Activated T-helper 1 cell treated with Interleukin-2 at 50 U/mL for 16 hours (primary cell): ENCODE data around the gene TEDDM1.
"Not testable (repeated sequence)": the region's sequence is repeated elsewhere in the genome, so short reads cannot be mapped to it uniquely, and the experiment has no call there.

Experiments
- DNase-seq: peaks from one replicate; pipeline ENCODE4 v3.0.0-alpha.2; 2020; ENCODE audit warnings: low read depth

TEDDM1 gene

GRCh38 chr1:182400567-182400966, at the start of gene TEDDM1:
TEDDM1 (minus strand) TSS chr1:182400667; CDS start chr1:182400485, 182 bp downstream.
- DNase-seq: no peak

GRCh38 chr1:182450087-182450486, 49.6 kb upstream of the TEDDM1 start, which contains the start of gene RGSL1:
RGSL1 (plus strand) TSS chr1:182450146; CDS start chr1:182450166, 20 bp downstream.
- DNase-seq: no peak

- no peak for DNase-seq
Observed at GRCh38 chr1:182447660-182448059, 47.2 kb upstream of the TEDDM1 start.

DNA sequence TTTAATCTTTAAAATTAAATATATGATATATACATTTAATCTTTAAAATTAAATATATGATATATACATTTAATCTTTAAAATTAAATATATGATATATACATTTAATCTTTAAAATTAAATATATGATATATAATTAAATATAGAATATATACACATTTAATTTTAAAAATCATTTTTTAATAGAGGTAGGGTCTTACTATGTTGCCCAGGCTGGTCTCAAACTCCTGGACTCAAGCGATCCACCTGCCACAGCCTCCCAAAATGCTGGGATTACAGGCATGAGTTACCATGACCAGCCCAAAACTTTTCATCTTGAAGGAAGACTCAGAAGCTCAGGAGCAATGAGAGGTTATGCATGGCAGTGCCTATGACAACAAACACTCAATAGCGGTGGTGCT, 46.7 kb upstream of the TEDDM1 start:
- DNase-seq: not testable (repeated sequence)

DNA sequence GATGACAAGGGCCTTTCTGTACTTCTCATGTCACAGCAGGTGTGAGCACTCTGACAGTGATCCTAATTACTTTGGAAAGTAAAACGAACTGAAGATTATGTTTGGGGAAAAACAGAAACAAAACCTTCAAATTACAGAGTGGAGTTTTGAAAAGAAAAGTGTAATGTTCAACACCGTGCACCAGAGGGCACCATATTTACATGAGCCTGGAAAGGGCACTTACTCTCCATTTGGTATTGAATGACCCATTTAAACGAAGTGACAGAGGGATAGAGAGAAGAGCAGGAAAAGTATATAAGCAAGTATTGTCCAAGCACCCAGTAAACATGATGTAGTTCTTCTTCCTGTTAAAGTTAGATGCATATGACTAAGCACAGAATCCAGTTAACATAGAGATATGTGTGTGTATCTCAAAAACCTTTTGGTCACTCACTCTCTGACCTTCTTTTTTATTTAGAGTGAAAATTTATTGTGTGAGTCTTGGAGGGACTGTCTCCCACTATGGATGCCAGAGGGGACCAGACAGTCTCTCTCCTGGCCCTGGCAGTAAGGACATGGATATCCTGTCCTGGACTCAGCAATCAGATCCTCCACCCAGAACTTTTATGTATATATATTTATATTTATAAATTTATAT, 45.7 kb upstream of the TEDDM1 start:
- no peak for DNase-seq

DNA sequence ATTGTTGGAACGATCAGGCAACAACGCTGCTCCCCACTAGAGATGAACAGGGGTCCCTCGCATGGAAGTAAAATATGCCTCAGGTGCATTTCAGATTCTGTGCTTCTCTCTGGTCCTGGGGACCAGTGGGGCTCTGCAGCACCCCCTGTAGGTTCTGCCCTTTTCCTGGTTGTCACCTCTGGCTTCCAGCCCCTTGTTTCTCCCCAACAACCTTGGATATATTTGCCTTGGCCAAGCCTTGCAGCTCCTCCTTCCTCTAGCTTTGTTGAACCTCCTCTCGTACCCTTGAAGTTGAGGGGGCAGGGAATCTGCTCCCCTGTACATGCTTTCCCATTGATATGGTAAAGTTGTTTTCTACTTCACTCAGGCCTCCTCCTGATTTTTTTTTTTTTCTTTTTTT, 44.0 kb upstream of the TEDDM1 start:
- DNase-seq: no peak

- DNase-seq: no peak
Observed at GRCh38 chr1:182442333-182442732, 41.9 kb upstream of the TEDDM1 start.

DNA sequence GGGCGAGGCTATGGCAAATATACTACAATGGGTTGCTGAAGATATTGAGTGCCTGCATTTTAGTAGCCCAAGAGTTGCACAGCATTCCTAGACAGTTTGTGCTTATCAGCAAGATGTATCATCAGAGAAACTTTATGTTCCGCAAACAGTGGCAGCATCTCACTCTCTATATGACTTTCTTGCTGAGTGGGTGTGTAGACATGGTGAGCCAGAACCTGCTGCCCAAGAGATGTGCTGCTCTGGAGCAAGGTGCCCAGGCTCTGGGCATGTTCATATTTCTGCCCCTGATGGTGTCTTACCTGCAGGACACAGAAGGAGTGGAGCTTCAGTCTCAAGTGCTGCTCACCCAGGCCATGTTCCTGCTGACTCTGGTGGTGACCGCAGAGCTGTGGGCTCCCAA, 41.3 kb upstream of the TEDDM1 start:
- no peak for DNase-seq

DNA sequence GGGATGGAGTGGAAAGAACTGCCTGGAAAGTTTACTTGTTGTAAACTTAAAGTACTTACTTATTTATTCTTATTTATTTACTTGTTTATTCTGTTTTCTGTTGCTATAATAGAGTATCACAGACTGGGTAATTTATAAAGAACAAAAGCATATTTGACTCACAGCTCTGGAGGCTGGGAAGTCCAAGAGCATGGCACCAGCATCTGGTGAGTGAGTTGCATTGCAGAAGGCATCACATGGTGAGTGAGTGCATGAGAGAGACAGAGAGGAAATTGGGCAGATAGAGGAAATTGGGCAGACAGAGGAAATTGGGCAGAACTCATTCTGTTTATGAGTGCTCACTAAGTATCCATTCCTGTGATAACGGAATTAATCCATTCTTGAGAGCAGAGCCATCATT, 37.9 kb upstream of the TEDDM1 start:
- no peak for DNase-seq

DNA sequence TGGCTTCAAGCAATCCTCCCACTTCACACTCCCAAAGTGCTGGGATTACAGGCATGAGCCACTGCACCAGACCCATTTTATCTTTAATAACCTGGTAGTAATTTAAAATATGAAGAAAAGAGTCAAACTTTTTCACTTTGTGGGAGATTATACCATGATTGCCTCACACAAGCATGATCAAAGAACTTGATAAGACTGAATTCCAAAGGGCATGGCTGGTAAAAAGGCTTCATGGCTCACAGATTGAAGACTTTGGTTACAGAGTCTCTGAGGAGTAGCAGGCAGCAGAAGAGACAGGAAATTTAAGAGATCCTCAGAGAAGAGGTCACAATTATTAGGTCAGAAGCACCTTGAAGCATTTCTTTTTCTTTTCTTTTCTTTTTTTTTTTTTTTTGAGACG, 33.1 kb upstream of the TEDDM1 start:
- no peak for DNase-seq

- DNase-seq: no peak
Observed at GRCh38 chr1:182431278-182431677, 30.8 kb upstream of the TEDDM1 start.

- DNase-seq: no peak
Observed at GRCh38 chr1:182430263-182431068, 30.0 kb upstream of the TEDDM1 start.

DNA sequence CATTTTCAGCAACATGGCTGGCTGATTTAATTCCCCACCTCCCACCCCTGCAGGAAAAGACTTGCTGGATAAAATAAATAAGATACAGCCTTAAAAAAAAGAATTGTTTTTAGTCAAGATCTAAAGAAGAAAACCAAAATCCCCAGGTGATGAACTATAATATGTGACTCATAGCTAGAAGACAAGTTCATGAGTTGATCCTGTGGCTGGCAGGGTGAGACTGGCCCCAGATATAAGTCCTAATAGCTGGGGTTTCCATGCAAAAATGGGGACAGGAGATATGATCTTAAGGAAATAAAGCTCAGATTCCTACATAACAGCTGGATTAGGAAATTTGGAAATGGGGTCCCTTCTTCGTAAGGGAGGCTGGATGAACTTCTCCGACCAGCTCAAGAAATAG, 27.6 kb upstream of the TEDDM1 start:
- no peak for DNase-seq

- DNase-seq: no peak
Observed at GRCh38 chr1:182426442-182427430, 26.3 kb upstream of the TEDDM1 start.

- DNase-seq: no peak
Observed at GRCh38 chr1:182415789-182416188, 15.3 kb upstream of the TEDDM1 start.

- no peak for DNase-seq
Observed at GRCh38 chr1:182413969-182414368, 13.5 kb upstream of the TEDDM1 start.

DNA sequence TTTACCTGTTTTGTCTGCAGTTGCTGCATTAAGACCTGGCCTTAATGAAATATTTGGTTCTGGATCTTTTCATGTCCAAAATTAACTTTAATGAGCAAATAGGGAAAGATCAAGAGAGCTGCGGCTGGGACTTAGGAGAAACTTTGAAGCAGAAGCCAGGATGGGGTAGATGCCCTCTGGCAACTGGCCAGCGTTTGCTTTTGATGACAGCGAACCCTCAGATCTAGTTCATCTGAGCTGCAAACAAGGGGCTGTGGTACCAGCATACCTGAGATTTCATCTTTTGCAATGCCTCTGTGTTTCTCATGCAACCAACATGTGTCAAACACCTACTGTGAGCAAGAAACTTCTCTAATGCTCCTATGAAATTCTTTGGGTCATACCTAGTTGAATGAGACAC, 13.0 kb upstream of the TEDDM1 start:
- DNase-seq: no peak

GRCh38 chr1:182410620-182411273, 10.3 kb upstream of the TEDDM1 start:
- no peak for DNase-seq

DNA sequence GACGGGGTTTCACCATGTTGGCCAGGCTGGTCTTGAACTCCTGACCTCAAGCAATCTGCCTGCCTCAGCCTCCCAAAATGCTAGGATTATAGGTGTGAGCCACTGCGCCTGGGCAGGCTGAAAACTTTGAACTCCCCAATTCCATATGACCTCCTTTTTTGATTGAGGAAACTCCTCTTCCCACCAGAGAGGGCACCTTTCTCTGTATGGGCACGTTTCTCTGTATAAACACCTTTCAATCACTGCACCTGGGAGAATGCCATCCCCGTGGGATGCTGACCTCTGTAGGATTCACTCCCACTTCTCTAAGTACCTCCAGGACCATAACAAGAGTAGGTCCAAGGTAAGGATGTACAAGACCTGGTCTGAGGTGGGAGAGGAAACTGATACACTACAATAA, 9.7 kb upstream of the TEDDM1 start:
- DNase-seq: no peak

GRCh38 chr1:182408435-182409075, 8.1 kb upstream of the TEDDM1 start:
- no peak for DNase-seq

- no peak for DNase-seq
Observed at GRCh38 chr1:182407724-182408123, 7.3 kb upstream of the TEDDM1 start.
